K562 (cell line): Measurements from ENCODE around the gene LRRC7. TPM values are rescaled to one million over a fixed set of nuclear protein-coding genes. Genes with fewer than 3 reads are reported as not detected.

Source experiments
- ATAC-seq: fragments of 200-7000 bp; cut with Tn5 transposase; 3 replicates; pipeline ENCODE4 v1.9.1; 2020; ENCODE audit warnings: moderate library complexity
- BruUV-seq: library from RNA; stranded (reverse); fragments of 400-500 nt; replicated peaks from 2 replicates; lab custom pipeline; 2021; lab: Mats Ljungman, UMichigan
- CTCF ChIA-PET: fragments of 300-600 bp; formaldehyde crosslinking; extraction: SDS; loops from one replicate; lab custom pipeline; 2021; ENCODE audit warnings: low intra/inter-chr PET ratio; lab: Yijun Ruan, JAX
- POLR2A ChIA-PET: fragments of 300-600, 350-650 bp; sonication (Branson Sonifier 250); formaldehyde crosslinking; extraction: SDS; loops from one replicate; lab custom pipeline; 2021; ENCODE audit warnings: antibody characterized with exemption, inconsistent platforms; lab: Yijun Ruan, JAX
- DNase-seq, 4 experiments: peaks; one replicate each; pipeline versions ENCODE4 v3.0.0 to v3.0.0-alpha.2; 2011 to 2018; ENCODE audit warnings: low spot score in 3 of 4, mixed read lengths in 3 of 4; ENCODE audit errors: extremely low read depth in 1 of 4
- FAIRE-seq: peaks from 2 replicates; lab custom pipeline; 2011; peaks lifted over from hg19 to GRCh38; lab: Jason Lieb, UNC
- H2AFZ ChIP-seq: 2 replicates; pipeline ENCODE4 v1.6.0; 2011; ENCODE audit warnings: low read depth, low read length, control low read depth, inconsistent platforms
- H3K27ac ChIP-seq: fragments of 200-600 bp; 3 replicates; pipeline ENCODE4 v1.8.0; 2011; ENCODE audit warnings: low read depth, mild to moderate bottlenecking, control low read depth, inconsistent platforms, low read length, moderate library complexity, mixed read lengths; ENCODE audit errors: extremely low read depth
- H3K27me3 ChIP-seq, 2 experiments: fragments of 300-600 bp in 1 of 2; 2 replicates in 1 of 2; 3 replicates in 1 of 2; pipeline versions ENCODE4 v1.6.0 to v1.8.0; 2011; ENCODE audit warnings: inconsistent platforms in 2 of 2, low read length in 2 of 2, mild to moderate bottlenecking in 1 of 2, mixed read lengths in 1 of 2, moderate library complexity in 1 of 2; ENCODE audit not compliant: control insufficient read depth in 2 of 2, insufficient read depth in 2 of 2
- H3K36me3 ChIP-seq: fragments of 300-600 bp; 3 replicates; pipeline ENCODE4 v1.8.0; 2011; ENCODE audit warnings: mild to moderate bottlenecking, low read length, inconsistent platforms; ENCODE audit not compliant: control insufficient read depth, insufficient read depth
- H3K4me1 ChIP-seq, 2 experiments: fragments of 200-600 bp in 1 of 2; replicated peaks in 1 of 2; 2 replicates in 1 of 2; 3 replicates in 1 of 2; pipeline versions ENCODE4 v1.5.1 to v1.8.0; 2011; ENCODE audit warnings: inconsistent platforms in 2 of 2, low read length in 2 of 2, mild to moderate bottlenecking in 1 of 2, mixed read lengths in 1 of 2, moderate library complexity in 1 of 2; ENCODE audit not compliant: control insufficient read depth in 2 of 2, insufficient read depth in 2 of 2
- H3K4me2 ChIP-seq: 2 replicates; pipeline ENCODE4 v1.6.1; 2011; ENCODE audit warnings: low read length, control low read depth, inconsistent platforms, mixed read lengths; ENCODE audit not compliant: insufficient read depth
- H3K4me3 ChIP-seq: fragments of 200-600 bp; sonication (generic), shearing (Covaris generic); 2 replicates; pipeline ENCODE4 v1.5.1; 2016; ENCODE audit warnings: control low read depth, inconsistent platforms
- H3K79me2 ChIP-seq: fragments of 200-600 bp; 3 replicates; pipeline ENCODE4 v1.8.0; 2011; ENCODE audit warnings: low read length, inconsistent platforms; ENCODE audit not compliant: control insufficient read depth, insufficient read depth
- H3K9ac ChIP-seq, 2 experiments: 2 replicates each; pipeline versions ENCODE4 v1.6.0 to v1.6.1; 2011; ENCODE audit warnings: low read depth in 2 of 2, low read length in 2 of 2, control low read depth in 1 of 2, inconsistent platforms in 1 of 2, mild to moderate bottlenecking in 1 of 2, mixed read lengths in 1 of 2; ENCODE audit not compliant: insufficient read depth in 1 of 2
- H3K9me1 ChIP-seq: one replicate; pipeline ENCODE4 v1.6.0; 2011; ENCODE audit warnings: inconsistent platforms, mild to moderate bottlenecking, low read length, moderate library complexity; ENCODE audit not compliant: control insufficient read depth, insufficient read depth
- H3K9me3 ChIP-seq: replicated peaks from 2 replicates; pipeline ENCODE4 v1.5.1; 2011; ENCODE audit warnings: low read depth, low read length, inconsistent platforms; ENCODE audit not compliant: control insufficient read depth, insufficient read depth
- H4K20me1 ChIP-seq: replicated peaks from 2 replicates; pipeline ENCODE4 v1.6.1; 2011; ENCODE audit warnings: low read length, inconsistent platforms, mixed read lengths; ENCODE audit not compliant: control insufficient read depth, insufficient read depth
- ARID1B ChIP-seq: fragments of 450-650 bp; IDR thresholded peaks from 2 replicates; pipeline ENCODE4 v1.6.1; 2016; ENCODE audit warnings: antibody characterized with exemption, mild to moderate bottlenecking, inconsistent platforms
- C11orf30 ChIP-seq: fragments of 450-650 bp; IDR thresholded peaks from 2 replicates; pipeline ENCODE4 v1.6.1; 2016; ENCODE audit warnings: low read depth, mild to moderate bottlenecking
- CBX2 ChIP-seq: fragments of 200-600 bp; sonication (generic); IDR thresholded peaks from one replicate; pipeline ENCODE4 v1.6.1; 2012; ENCODE audit warnings: mild to moderate bottlenecking, low read length, inconsistent platforms; ENCODE audit not compliant: insufficient read depth, poor library complexity, severe bottlenecking
- CEBPG ChIP-seq, 3 experiments: fragments of 200-800 bp in 1 of 3; sonication (Bioruptor generic) in 1 of 3; sonication (generic) in 1 of 3; formaldehyde crosslinking in 1 of 3; IDR thresholded peaks in 2 of 3; conservative IDR thresholded peaks in 1 of 3; 2 replicates each; pipeline versions ENCODE4 v1.6.1 to v1.8.0; 2016 to 2022; ENCODE audit warnings: missing compliant biosample characterization in 2 of 3, missing genetic modification characterization in 2 of 3, mild to moderate bottlenecking in 1 of 3, missing genetic modification reagents in 1 of 3
- HNRNPH1 ChIP-seq: fragments of 200-400 bp; formaldehyde crosslinking; optimal IDR thresholded peaks from 2 replicates; pipeline ENCODE3; 2017; ENCODE audit warnings: low read depth, mild to moderate bottlenecking, low read length, moderate library complexity
- NR2C1 ChIP-seq, 2 experiments: fragments of 450-650 bp; IDR thresholded peaks; 2 replicates each; pipeline ENCODE4 v1.6.1; 2017; ENCODE audit warnings: mild to moderate bottlenecking in 2 of 2, antibody characterized with exemption in 1 of 2, inconsistent platforms in 1 of 2, missing compliant biosample characterization in 1 of 2, missing genetic modification characterization in 1 of 2
- ZNF217 ChIP-seq: sonication (generic); formaldehyde crosslinking; IDR thresholded peaks from 2 replicates; pipeline ENCODE4 v1.8.0; 2022; ENCODE audit warnings: mild to moderate bottlenecking, missing genetic modification reagents
- ZNF224 ChIP-seq: sonication (generic); formaldehyde crosslinking; IDR thresholded peaks from 2 replicates; pipeline ENCODE4 v1.8.0; 2022; ENCODE audit warnings: mild to moderate bottlenecking, missing genetic modification reagents
- ZNF589 ChIP-seq: fragments of 200-800 bp; sonication (Bioruptor generic); IDR thresholded peaks from 2 replicates; pipeline ENCODE4 v1.6.1; 2016; ENCODE audit warnings: low read depth, missing genetic modification characterization, missing compliant biosample characterization
- WGBS: fragments of 100-300 bp; shearing (Covaris generic); methylation state at CpG from one replicate; pipeline ENCODE4 v1.1.6; 2016; ENCODE audit warnings: low coverage, mixed read lengths; ENCODE audit not compliant: insufficient coverage; ENCODE audit errors: missing lambda C conversion rate; 5-methylcytosine and 5-hydroxymethylcytosine counted together
- in situ Hi-C: fragments of 300-500 bp; cut with MboI; formaldehyde crosslinking; loops from 4 replicates; pipeline ENCODE4 v1.15.0; 2018; ENCODE audit warnings: inconsistent platforms, mixed read lengths
- intact Hi-C: fragments of 100-400 bp; cut with micrococcal nuclease; formaldehyde crosslinking; loops from 2 replicates; pipeline ENCODE4 v1.14.2; 2022
- polyA plus RNA-seq, 8 experiments: library from polyadenylated mRNA; depleted of rRNA in 4 of 8; stranded (reverse) in 5 of 8; unstranded in 3 of 8; fragments of >200 nt; fragmentation: Nextera tagmentation in 2 of 8; fragmentation: Illumina TruSeq in 1 of 8; extraction: Ambion mirVana in 2 of 8; extraction: Trizol in 1 of 8; gene quantifications; 2 replicates each; pipeline versions ENCODE4 v1.2.1 to v1.2.3, GENCODE V29; 2011 to 2014; ENCODE audit warnings: inconsistent platforms in 1 of 8, missing spikeins in 1 of 8
- total RNA-seq, 7 experiments: library from RNA; depleted of rRNA in 6 of 7; stranded (reverse); fragments of >200 nt in 6 of 7; fragmentation: Illumina TruSeq in 2 of 7; extraction: Trizol in 2 of 7; gene quantifications; 2 replicates each; pipeline versions ENCODE4 v1.2.1 to v1.2.3, GENCODE V29; 2011 to 2021; ENCODE audit warnings: low replicate concordance in 1 of 7

Gene LRRC7
- total and polyA plus RNA-seq, 9 of the 15 experiments (the other 6 are each of a cell fraction or from before 2014, with no cell fraction given), result 0.09 to 0.94 (median 0.49) TPM

GRCh38 chr1:69791311-69791710 is 223.6 kb downstream of the LRRC7 start (continued):
- TF ChIP-seq CBX2 (no peak), NR2C1 (IDR thresholded peaks at IDR 0.05) (no peak), NR2C1 (tag; IDR thresholded peaks at IDR 0.05) (no peak), ZNF217 (CRISPR knock-in tag) (no peak), HNRNPH1 (no peak), C11orf30 (no peak), ZNF224 (no peak), ZNF589 (CRISPR knock-in tag) (no peak)

DNA sequence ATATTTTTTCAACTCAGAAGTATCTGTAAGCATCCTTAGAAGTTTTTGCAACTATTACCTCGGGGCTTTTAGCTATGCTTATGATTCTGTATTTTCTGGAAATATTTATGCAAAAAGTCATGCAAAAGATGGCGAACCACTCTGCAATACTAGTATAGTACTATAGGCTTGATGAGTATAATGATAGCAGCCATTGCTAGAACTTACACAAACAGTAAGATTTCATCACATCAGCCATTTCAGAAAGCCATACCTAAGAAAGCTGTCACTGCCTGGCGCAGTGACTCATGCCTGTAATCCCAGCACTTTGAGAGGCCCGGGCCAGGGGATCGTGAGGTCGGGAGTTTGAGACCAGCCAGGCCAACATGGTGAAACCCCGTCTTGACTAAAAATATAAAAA is 227.1 kb downstream of the LRRC7 start:
- ATAC-seq, result no peak
- no peak overlapping the region for H3K9ac ChIP-seq
- H2AFZ ChIP-seq, result no peak overlapping the region
- H3K27ac ChIP-seq, result no peak overlapping the region
- FAIRE-seq, result no peak
- H3K79me2 ChIP-seq, result no peaks in the 10 kb centered on the region
- BruUV-seq, result no TSS peak
- H3K4me1 ChIP-seq, result no peaks in the 10 kb centered on the region
- H3K27me3 ChIP-seq, result no peaks in the 10 kb centered on the region
- ChIA-PET POLR2A (no interaction called here), CTCF (no interaction called here)
- no peak for DNase-seq
- no peak overlapping the region for H3K4me3 ChIP-seq
- H3K36me3 ChIP-seq, result no peaks in the 10 kb centered on the region
- H4K20me1 ChIP-seq, result no peaks in the 10 kb centered on the region
- WGBS, result 0% methylated on average over 7 of the region's 7 CpGs
- intact Hi-C loops (no loop called here), in situ Hi-C loops (no loop called here)
- H3K4me2 ChIP-seq, result no peak overlapping the region
- no peak for TF ChIP-seq CEBPG (CRISPR knock-in tag; IDR thresholded peaks at IDR 0.05)
- peak in 1 of 2 experiments; percentile 54; a peak in 1 of 4 replicates for TF ChIP-seq CEBPG (tag; conservative IDR thresholded peaks at IDR 0.05 in 1 of 2, IDR thresholded peaks at IDR 0.05 in 1 of 2)
- TF ChIP-seq ARID1B, result no peak
- no peaks in the 10 kb centered on the region for H3K9me1 ChIP-seq
- no peaks in the 10 kb centered on the region for H3K9me3 ChIP-seq
